NCI-H774 (cell line): ENCODE measurements around the gene LIG4.
"Not testable (repeated sequence)": the region's sequence is repeated elsewhere in the genome, so short reads cannot be mapped to it uniquely, and the experiment has no call there.

Source experiments
- DNase-seq: peaks from one replicate; lab custom pipeline; 2025; lab: John Stamatoyannopoulos, UW

LIG4 gene

GRCh38 chr13:108215436-108215835, at the start of gene LIG4:
Gene LIG4 (minus strand): TSS chr13:108215536. CDS start chr13:108211268, 4,268 bp downstream.
- peak; percentile 100 for DNase-seq

GRCh38 chr13:108263621-108264355, 48.5 kb upstream of the LIG4 start:
- DNase-seq, result no peak

- DNase-seq, result no peak
Observed at GRCh38 chr13:108257248-108257647, 41.9 kb upstream of the LIG4 start.

- DNase-seq, result no peak
Observed at GRCh38 chr13:108249150-108249549, 33.8 kb upstream of the LIG4 start.

GRCh38 chr13:108230377-108230776, 15.0 kb upstream of the LIG4 start:
- DNase-seq, result no peak

GRCh38 chr13:108227651-108228272, 12.4 kb upstream of the LIG4 start:
- DNase-seq, result peak; percentile 59

GRCh38 chr13:108226184-108226583, 10.8 kb upstream of the LIG4 start:
- DNase-seq, result peak; percentile 57

- no peak for DNase-seq
Observed at GRCh38 chr13:108225440-108225839, 10.1 kb upstream of the LIG4 start.

- no peak for DNase-seq
Observed at GRCh38 chr13:108223687-108224503, 8.6 kb upstream of the LIG4 start.

GRCh38 chr13:108220041-108220440, 4.7 kb upstream of the LIG4 start:
- no peak for DNase-seq

GRCh38 chr13:108218044-108218974, 3.0 kb upstream of the LIG4 start, which contains the start of gene ABHD13:
Gene ABHD13 (plus strand): TSS chr13:108218392. CDS start chr13:108229219, 10,827 bp downstream.
- DNase-seq, result peak; percentile 100

GRCh38 chr13:108217307-108218043, 2.1 kb upstream of the LIG4 start:
- DNase-seq, result not testable (repeated sequence)

- peak; percentile 58 for DNase-seq
Observed at GRCh38 chr13:108214441-108215271, 680 bp downstream of the LIG4 start.

GRCh38 chr13:108213946-108214345, 1.4 kb downstream of the LIG4 start:
- DNase-seq, result peak; percentile 58

- DNase-seq, result no peak
Observed at GRCh38 chr13:108212886-108213285, 2.5 kb downstream of the LIG4 start.

- no peak for DNase-seq
Observed at GRCh38 chr13:108210551-108210950, 4.8 kb downstream of the LIG4 start.

- no peak for DNase-seq
Observed at GRCh38 chr13:108200781-108201398, 14.4 kb downstream of the LIG4 start.

- no peak for DNase-seq
Observed at GRCh38 chr13:108195861-108196260, 19.5 kb downstream of the LIG4 start.

- no peak for DNase-seq
Observed at GRCh38 chr13:108195146-108195545, 20.2 kb downstream of the LIG4 start.
